ENCODE data around the gene HECW1.

Gene HECW1

DNA sequence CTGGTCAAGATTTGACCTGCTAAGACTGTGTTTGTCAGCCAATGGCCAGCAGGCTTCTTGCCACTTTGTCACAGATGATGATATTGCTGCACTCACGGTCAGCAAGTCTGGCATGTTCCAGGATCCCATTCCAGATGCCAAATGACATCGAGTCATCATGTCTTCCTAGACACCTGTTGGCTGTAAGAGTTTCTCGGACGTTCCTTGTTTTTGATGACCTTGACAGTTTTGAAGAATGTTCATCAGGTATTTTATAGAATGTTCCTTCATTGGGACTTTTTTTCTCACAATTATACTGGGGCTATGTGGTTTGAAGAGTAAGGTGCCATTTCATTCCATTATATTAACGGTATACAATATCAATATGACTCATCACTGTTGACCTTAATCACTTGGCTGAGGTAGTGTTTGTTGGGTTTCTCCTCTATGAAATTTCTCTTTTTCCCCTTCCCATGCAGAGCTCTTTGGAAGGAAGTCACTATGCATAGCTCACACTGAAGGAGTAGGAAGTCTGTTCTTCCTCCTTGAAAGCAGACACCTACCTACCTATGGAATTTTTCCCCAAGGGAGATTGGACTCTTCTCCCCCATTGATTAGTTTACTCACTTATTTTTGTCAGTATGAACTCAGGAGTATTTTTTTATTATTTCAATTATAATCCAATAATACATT, 31.6 kb downstream of the HECW1 start:
- no peak for DNase-seq
- Mint-ChIP-seq H3K9me3 (no peaks in the 10 kb centered on the region), H3K27me3 (ENCODE audit: low read depth, poor library complexity) (peaks cover 24% of the 10 kb centered on the region), H3K4me3 (no peak overlapping the region), H3K4me1 (peaks cover 5% of the 10 kb centered on the region), H3K27ac (no peak overlapping the region), H3K36me3 (ENCODE audit: low read depth) (no peaks in the 10 kb centered on the region)
- TF ChIP-seq, protein P1, sequence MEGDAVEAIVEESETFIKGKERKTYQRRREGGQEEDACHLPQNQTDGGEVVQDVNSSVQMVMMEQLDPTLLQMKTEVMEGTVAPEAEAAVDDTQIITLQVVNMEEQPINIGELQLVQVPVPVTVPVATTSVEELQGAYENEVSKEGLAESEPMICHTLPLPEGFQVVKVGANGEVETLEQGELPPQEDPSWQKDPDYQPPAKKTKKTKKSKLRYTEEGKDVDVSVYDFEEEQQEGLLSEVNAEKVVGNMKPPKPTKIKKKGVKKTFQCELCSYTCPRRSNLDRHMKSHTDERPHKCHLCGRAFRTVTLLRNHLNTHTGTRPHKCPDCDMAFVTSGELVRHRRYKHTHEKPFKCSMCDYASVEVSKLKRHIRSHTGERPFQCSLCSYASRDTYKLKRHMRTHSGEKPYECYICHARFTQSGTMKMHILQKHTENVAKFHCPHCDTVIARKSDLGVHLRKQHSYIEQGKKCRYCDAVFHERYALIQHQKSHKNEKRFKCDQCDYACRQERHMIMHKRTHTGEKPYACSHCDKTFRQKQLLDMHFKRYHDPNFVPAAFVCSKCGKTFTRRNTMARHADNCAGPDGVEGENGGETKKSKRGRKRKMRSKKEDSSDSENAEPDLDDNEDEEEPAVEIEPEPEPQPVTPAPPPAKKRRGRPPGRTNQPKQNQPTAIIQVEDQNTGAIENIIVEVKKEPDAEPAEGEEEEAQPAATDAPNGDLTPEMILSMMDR (IDR thresholded peaks at IDR 0.05) = no peak

DNA sequence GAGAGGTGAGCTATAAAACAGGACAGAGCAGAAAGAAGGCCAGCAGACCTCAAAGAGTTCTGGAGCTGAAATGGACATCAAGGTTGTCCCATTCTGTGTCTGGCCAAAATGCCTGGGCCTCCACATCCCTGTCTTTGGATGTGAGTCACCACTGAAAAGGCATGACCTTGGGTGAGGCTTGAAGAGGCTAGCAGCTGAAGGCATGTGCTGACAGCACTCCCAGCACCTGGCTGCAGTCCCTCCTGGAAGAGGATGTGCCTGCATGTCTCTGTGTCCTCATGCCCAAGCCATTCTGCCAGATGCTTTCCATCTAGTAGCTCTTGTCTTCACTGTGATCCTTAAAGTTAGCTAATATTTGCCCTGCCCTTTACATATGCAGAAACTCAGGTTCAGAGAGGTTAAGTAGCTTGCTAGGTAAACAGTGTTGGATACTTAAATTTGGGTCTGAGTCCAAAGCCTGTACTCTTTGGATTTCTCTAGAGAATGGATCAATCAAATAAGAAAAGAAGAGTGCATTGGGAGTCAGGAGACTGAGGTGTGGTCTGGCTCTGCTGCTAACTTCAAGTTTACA, 35.8 kb downstream of the HECW1 start:
- Mint-ChIP-seq H3K9me3 (no peaks in the 10 kb centered on the region), H3K4me3 (no peak overlapping the region), H3K27me3 (ENCODE audit: low read depth, poor library complexity) (peaks cover 16% of the 10 kb centered on the region), H3K4me1 (peaks cover 5% of the 10 kb centered on the region), H3K27ac (no peak overlapping the region), H3K36me3 (ENCODE audit: low read depth) (no peaks in the 10 kb centered on the region)
- TF ChIP-seq, protein P1 (IDR thresholded peaks at IDR 0.05) = no peak
- DNase-seq = no peak

DNA sequence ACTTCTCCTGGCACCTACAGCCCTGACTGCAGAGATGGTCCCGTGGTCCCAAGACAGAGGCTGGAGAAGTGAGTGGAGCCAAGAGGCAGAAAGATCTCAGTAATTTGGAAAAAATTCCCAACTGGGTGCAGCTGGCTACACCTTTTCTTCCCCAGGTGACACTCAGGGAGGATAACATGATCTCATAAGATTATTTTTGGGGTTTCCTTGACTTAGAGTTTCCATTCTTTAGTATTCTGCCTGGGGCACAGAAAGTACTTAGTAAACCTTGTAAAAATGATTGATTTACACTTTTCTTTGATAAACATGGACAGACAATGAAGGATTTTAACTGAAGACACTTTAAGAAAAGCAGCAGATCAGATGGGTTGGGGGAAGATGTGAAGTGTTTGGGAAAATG, 38.6 kb downstream of the HECW1 start:
- H3K9me3 Mint-ChIP-seq = no peaks in the 10 kb centered on the region
- no peak overlapping the region for H3K27ac Mint-ChIP-seq
- no peak overlapping the region for H3K4me3 Mint-ChIP-seq
- no peak for DNase-seq
- peaks cover 5% of the 10 kb centered on the region for H3K4me1 Mint-ChIP-seq
- peaks cover 10% of the 10 kb centered on the region for H3K27me3 Mint-ChIP-seq (ENCODE audit: low read depth, poor library complexity)
- TF ChIP-seq, protein P1 (IDR thresholded peaks at IDR 0.05) = no peak
- H3K36me3 Mint-ChIP-seq (ENCODE audit: low read depth) = no peaks in the 10 kb centered on the region

DNA sequence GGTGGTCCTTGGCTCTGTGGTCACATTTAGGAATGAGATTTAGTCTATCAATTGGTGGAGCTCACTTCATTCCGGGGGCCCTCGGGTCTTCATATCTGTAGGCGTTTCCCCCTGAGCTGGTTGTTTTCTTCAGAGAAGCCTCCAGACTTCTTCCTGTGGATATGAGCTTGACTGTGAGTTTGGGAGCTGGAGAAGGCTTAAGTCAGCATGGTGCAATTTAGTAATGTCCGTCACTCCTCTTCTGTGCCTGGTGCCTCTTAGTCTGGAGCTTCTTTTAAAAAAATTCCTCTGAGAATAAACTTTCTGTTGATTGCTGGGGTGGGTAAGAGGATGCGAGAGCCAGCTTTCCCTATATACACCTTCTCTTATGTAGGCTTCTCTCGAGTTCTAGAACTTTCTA, 40.2 kb downstream of the HECW1 start:
- no peaks in the 10 kb centered on the region for H3K36me3 Mint-ChIP-seq (ENCODE audit: low read depth)
- H3K4me1 Mint-ChIP-seq = peaks cover 4% of the 10 kb centered on the region
- no peaks in the 10 kb centered on the region for H3K9me3 Mint-ChIP-seq
- no peak for DNase-seq
- peaks cover 4% of the 10 kb centered on the region for H3K27me3 Mint-ChIP-seq (ENCODE audit: low read depth, poor library complexity)
- TF ChIP-seq, protein P1 (IDR thresholded peaks at IDR 0.05) = no peak
- H3K27ac Mint-ChIP-seq = no peak overlapping the region
- no peak overlapping the region for H3K4me3 Mint-ChIP-seq

DNA sequence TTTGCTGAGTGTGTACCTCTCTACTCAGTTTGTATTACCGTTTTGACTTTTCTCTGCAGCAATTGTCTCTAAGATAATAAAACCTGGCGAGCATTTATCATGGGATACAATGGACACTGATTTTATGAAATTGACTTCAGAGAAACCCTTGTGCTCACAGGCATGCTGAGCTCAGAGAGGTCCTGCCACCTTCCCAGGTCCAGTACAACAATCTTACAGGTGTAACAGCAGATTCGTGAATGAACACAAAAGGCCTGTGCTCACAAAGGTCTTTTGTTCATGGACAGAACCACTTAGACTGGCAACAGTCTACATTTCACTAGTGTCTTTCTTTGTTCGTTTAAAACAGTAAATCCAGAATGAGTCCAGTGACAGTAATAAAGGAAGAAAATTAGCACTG, 43.2 kb downstream of the HECW1 start:
- Mint-ChIP-seq H3K4me3 (no peak overlapping the region), H3K4me1 (no peaks in the 10 kb centered on the region), H3K27ac (no peak overlapping the region), H3K36me3 (ENCODE audit: low read depth) (no peaks in the 10 kb centered on the region), H3K9me3 (no peaks in the 10 kb centered on the region), H3K27me3 (ENCODE audit: low read depth, poor library complexity) (no peaks in the 10 kb centered on the region)
- TF ChIP-seq, protein P1 (IDR thresholded peaks at IDR 0.05) = no peak
- DNase-seq = no peak

DNA sequence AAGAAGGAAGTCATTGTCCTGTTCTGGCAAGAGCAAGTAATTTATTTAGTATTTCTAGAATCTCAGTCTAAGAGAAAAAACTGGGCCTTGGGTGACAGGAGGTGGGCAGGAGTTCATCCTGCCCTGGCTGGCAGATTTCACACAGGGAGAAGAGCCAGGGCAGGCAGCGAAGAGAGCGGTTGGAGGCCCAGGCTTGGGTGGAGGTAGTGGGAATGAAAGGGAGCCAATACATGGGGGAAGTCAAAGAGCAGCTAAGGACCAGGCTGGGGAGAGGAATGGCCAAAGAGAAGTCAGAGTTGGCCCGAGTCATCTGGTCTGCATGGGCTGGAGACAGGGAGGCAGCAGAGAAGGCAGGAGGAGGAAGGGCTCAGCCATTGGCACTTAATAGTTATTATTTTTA, 51.4 kb downstream of the HECW1 start:
- DNase-seq = no peak
- Mint-ChIP-seq H3K4me3 (no peak overlapping the region), H3K27me3 (ENCODE audit: low read depth, poor library complexity) (peaks cover 10% of the 10 kb centered on the region), H3K9me3 (no peaks in the 10 kb centered on the region), H3K27ac (no peak overlapping the region), H3K4me1 (no peaks in the 10 kb centered on the region), H3K36me3 (ENCODE audit: low read depth) (no peaks in the 10 kb centered on the region)
- TF ChIP-seq, protein P1 (IDR thresholded peaks at IDR 0.05) = no peak
